Measurements from ENCODE around the gene LCMT1. TPM values are rescaled to one million over a fixed set of nuclear protein-coding genes. Genes with fewer than 3 reads are reported as not detected.

LCMT1 gene
- total RNA-seq, 2 experiments from 2014 or later: 37.1 to 40.7 TPM

DNA sequence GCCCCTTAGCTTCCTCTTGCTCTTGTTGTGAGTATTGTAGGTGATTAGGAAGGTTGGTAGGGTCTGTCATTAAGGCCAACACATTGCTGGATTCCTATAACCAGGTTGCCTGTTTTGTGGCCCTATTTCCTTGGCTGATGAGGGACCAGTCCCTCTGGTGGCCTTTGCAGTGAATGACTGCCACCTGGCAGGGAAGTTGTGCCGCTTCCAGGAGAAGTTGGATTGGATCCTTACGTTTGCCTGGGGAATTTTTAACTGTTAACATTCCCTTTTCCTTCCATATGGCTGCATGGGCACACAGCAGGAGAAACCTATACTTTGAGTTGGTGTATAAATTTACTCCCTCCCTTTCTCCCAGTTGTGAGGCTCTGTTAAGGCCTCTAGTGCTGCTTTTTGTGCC lies 32.4 kb downstream of the LCMT1 start:
- no peaks in the 10 kb centered on the region for H3K27me3 Mint-ChIP-seq
- intact Hi-C loops (cut with micrococcal nuclease): no loop called here
- POLR2A ChIA-PET: no interaction called here
- DNase-seq: no peak
- TF ChIP-seq CTCF (IDR thresholded peaks at IDR 0.05): peak; percentile 21
- CTCF ChIA-PET: no interaction called here
- no peak overlapping the region for H3K4me3 Mint-ChIP-seq
- peaks cover 9% of the 10 kb centered on the region for H3K36me3 Mint-ChIP-seq (ENCODE audit: low read depth)
- H3K27ac Mint-ChIP-seq: no peak overlapping the region
- no peaks in the 10 kb centered on the region for H3K4me1 Mint-ChIP-seq (ENCODE audit: low read depth)
- ATAC-seq: no peak
- H3K9me3 Mint-ChIP-seq: no peaks in the 10 kb centered on the region

DNA sequence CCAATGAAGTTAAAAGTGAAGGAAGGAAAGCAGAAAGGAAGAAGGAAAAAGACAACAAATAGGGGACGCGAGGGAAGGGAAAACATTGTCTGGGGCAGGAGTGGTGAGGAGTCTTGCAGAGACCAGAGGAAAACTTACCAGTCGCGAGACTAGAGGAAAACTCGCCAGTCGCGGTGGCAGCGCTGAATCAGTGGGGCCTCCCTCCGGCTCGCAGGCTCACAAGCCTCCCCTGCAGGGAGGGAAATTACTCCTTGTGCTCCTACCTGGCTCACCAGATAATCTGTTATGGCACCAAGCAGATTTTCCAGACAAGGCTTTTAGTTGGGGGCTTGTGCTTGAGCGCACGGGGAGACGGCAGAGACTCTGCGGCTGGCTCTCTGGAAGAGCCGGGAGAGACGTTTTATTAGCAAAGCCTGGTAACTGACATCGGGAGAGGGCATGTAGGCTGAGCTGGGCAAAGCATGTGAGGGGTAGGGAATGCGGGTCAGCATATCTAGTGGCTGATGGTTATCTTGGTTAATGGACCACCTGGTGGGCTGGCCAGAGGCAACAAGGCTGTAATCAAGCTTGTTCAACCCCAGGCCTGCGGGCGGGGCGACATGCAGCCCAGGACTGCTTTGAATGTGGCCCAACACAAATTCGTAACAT lies 37.1 kb downstream of the LCMT1 start:
- no peak overlapping the region for H3K27ac Mint-ChIP-seq
- intact Hi-C loops (cut with micrococcal nuclease): no loop called here
- TF ChIP-seq CTCF (IDR thresholded peaks at IDR 0.05): no peak
- ChIA-PET CTCF (no interaction called here), POLR2A (no interaction called here)
- H3K9me3 Mint-ChIP-seq: no peaks in the 10 kb centered on the region
- ATAC-seq (no peak), DNase-seq (no peak)
- peaks cover 2% of the 10 kb centered on the region for H3K4me1 Mint-ChIP-seq (ENCODE audit: low read depth)
- H3K4me3 Mint-ChIP-seq: no peak overlapping the region
- no peaks in the 10 kb centered on the region for H3K27me3 Mint-ChIP-seq
- H3K36me3 Mint-ChIP-seq (ENCODE audit: low read depth): peaks cover 11% of the 10 kb centered on the region

GRCh38 chr16:25151996-25152395 lies 40.5 kb downstream of the LCMT1 start:
- Mint-ChIP-seq H3K4me1 (ENCODE audit: low read depth) (peaks cover 23% of the 10 kb centered on the region), H3K36me3 (ENCODE audit: low read depth) (peaks cover 28% of the 10 kb centered on the region), H3K27ac (no peak overlapping the region), H3K9me3 (no peaks in the 10 kb centered on the region), H3K4me3 (no peak overlapping the region), H3K27me3 (no peaks in the 10 kb centered on the region)
- ChIA-PET POLR2A (interaction anchor here (0.6 to 1.2 kb wide), 2 partner anchors 10 to 390 kb away, joined by 3 read pairs; no protein-coding TSS in a partner anchor), CTCF (no interaction called here)
- DNase-seq (no peak), ATAC-seq (no peak)
- no peak for TF ChIP-seq CTCF (IDR thresholded peaks at IDR 0.05)
- intact Hi-C loops (cut with micrococcal nuclease): no loop called here

DNA sequence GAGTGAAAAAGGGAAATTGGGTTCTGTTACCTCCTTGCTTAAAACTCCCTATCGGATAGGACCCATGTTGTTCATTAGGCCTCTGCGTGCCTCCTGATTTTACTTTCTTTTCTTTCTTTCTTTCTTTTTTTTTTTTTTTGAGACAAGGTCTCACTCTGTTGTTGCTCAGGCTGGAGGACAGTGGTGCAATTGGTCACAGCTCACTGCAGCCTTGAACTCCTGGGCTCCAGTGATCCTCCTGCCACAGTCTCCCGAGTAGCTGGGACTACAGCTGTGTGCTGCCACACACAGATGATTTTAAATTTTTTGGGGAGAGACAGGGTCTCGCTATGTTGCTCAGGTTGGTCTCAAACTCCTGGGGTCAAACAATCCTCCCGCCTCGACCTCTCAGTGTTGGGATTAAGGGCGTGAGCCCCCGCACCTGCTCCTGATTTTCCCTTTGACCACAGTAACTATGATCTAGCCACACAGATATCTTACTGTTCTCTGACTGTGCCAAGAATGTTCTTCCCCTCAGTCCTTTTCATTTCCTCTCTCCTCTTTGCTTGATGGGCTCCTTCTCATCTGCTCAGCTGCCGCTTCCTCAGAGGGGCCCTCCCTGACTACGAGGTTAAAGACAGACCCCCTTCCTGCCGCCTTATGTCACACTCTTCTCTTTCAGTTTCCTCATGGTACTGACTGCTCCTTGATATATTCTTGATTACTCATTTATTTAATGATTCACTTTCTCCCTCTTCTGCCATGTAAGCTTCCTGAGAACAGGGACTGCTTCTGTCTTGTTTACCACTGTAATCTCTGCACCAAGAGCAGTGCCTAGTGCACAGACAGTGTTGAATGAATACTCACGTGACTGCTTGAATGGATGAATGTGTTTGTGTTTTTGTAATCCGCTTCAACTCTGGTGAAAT lies 44.3 kb downstream of the LCMT1 start:
- no peak for TF ChIP-seq CTCF (IDR thresholded peaks at IDR 0.05)
- Mint-ChIP-seq H3K27ac (peak overlapping the region; percentile 94), H3K27me3 (no peaks in the 10 kb centered on the region), H3K4me1 (ENCODE audit: low read depth) (peaks cover 23% of the 10 kb centered on the region), H3K4me3 (peak overlapping the region; percentile 22), H3K36me3 (ENCODE audit: low read depth) (peaks cover 41% of the 10 kb centered on the region), H3K9me3 (no peaks in the 10 kb centered on the region)
- ChIA-PET POLR2A (interaction anchor here (0.6 to 1.5 kb wide), 6 partner anchors 29 to 103 kb away, joined by 3 to 5 read pairs (median 3); no protein-coding TSS in a partner anchor), CTCF (interaction anchor here (0.9 to 1.3 kb wide), 2 partner anchors 24 to 70 kb away, joined by 3 read pairs; no protein-coding TSS in a partner anchor)
- DNase-seq (peak; percentile 82), ATAC-seq (peak; percentile 98)
- intact Hi-C loops (cut with micrococcal nuclease): no loop called here

Measured in activated CD8-positive, alpha-beta T cell treated with anti-CD3 and anti-CD28 coated beads for 36 hours (primary cell).